NT2/D1 (cell line): ENCODE data around the gene CHST12.

Source experiments
- YY1 ChIP-seq: IDR thresholded peaks from 2 replicates; pipeline ENCODE4 v1.6.1; 2011; ENCODE audit not compliant: insufficient read length, insufficient read depth
- ZNF274 ChIP-seq: IDR thresholded peaks from 2 replicates; pipeline ENCODE4 v1.6.1; 2011; ENCODE audit warnings: mild to moderate bottlenecking, low read depth, low read length

DNA sequence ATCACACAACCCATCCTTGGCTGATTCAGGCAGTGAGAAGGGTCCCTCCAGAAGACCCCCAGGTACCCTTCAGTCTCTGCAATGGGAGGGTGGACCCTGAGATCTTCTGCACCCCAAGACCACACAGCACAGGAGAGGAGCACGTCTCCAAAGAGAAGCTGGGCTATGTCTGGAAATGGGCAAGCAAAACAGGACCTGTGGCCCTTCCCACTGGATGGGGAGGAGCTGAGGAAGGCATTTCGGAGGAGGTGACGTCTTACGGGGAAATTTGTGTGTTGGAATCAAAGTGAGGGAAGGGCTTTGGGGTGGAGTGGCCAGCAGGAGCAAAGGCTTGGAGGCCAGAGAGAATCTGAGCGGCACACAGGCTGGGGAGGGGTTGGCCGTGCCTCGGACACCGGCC is 56.3 kb downstream of the CHST12 start:
- TF ChIP-seq ZNF274 (no peak), YY1 (no peak)
